ENCODE results near the gene MAP3K15. TPM values are rescaled to one million over a fixed set of nuclear protein-coding genes. Genes with fewer than 3 reads are reported as not detected.

MAP3K15 gene
- total RNA-seq, 1 donor from 2014 or later, result 1.7 TPM

DNA sequence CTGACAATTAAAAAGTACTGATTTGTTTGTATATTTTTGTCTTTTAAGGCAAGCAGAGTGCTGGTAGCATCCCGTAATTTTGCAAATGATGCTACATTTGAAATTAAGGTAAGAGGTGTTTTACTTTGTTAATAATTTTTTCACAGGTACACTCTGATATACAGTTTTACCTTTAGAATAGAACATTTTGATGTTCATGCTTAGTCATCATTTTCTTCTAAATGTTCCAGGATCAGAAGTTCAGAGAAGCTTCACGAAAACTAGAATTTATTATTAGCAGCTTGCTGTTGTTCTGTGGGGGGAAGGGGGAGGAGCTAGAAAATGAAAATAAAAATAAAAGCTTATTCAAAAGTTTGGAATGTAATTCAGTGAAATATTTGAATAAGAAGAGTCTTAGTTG is 166.0 kb downstream of the MAP3K15 start:
- DNase-seq (ENCODE audit: low spot score), result no peak
- no peak overlapping the region for H3K4me3 Mint-ChIP-seq (ENCODE audit: unreplicated experiment)
- H3K27me3 Mint-ChIP-seq (ENCODE audit: unreplicated experiment), result no peaks in the 10 kb centered on the region
- H3K4me1 Mint-ChIP-seq (ENCODE audit: unreplicated experiment), result no peaks in the 10 kb centered on the region
- no peak overlapping the region for H3K27ac Mint-ChIP-seq (ENCODE audit: unreplicated experiment)
- TF ChIP-seq, protein P1, sequence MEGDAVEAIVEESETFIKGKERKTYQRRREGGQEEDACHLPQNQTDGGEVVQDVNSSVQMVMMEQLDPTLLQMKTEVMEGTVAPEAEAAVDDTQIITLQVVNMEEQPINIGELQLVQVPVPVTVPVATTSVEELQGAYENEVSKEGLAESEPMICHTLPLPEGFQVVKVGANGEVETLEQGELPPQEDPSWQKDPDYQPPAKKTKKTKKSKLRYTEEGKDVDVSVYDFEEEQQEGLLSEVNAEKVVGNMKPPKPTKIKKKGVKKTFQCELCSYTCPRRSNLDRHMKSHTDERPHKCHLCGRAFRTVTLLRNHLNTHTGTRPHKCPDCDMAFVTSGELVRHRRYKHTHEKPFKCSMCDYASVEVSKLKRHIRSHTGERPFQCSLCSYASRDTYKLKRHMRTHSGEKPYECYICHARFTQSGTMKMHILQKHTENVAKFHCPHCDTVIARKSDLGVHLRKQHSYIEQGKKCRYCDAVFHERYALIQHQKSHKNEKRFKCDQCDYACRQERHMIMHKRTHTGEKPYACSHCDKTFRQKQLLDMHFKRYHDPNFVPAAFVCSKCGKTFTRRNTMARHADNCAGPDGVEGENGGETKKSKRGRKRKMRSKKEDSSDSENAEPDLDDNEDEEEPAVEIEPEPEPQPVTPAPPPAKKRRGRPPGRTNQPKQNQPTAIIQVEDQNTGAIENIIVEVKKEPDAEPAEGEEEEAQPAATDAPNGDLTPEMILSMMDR (IDR thresholded peaks at IDR 0.05; ENCODE audit: unreplicated experiment), result no peak
- H3K9me3 Mint-ChIP-seq (ENCODE audit: unreplicated experiment), result no peaks in the 10 kb centered on the region
- H3K36me3 Mint-ChIP-seq (ENCODE audit: low read depth, unreplicated experiment), result peaks cover 7% of the 10 kb centered on the region

DNA sequence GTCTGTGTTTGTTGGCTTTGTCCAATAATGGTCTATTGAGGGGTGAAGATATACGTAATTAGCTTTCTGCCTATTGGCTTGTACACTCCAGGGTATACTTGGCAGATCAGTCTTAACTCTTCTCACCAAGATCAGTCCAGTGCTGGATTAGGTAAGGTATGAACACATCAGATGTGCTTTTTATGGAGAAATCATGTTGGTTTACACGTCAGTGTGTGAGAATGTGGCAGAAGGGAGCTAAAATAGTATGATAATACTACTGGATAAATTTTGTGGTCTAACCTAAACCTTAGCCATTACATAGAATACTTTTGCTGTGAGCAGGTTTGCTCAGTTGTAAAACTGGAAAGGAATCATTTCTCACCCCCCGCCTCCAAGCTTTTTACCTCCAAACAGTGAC is 167.4 kb downstream of the MAP3K15 start:
- H3K27ac Mint-ChIP-seq (ENCODE audit: unreplicated experiment), result peak overlapping the region; percentile 53
- H3K36me3 Mint-ChIP-seq (ENCODE audit: low read depth, unreplicated experiment), result peaks cover 6% of the 10 kb centered on the region
- TF ChIP-seq, protein P1 (IDR thresholded peaks at IDR 0.05; ENCODE audit: unreplicated experiment), result no peak
- DNase-seq (ENCODE audit: low spot score), result no peak
- no peak overlapping the region for H3K4me3 Mint-ChIP-seq (ENCODE audit: unreplicated experiment)
- H3K27me3 Mint-ChIP-seq (ENCODE audit: unreplicated experiment), result no peaks in the 10 kb centered on the region
- no peaks in the 10 kb centered on the region for H3K9me3 Mint-ChIP-seq (ENCODE audit: unreplicated experiment)
- peaks cover 5% of the 10 kb centered on the region for H3K4me1 Mint-ChIP-seq (ENCODE audit: unreplicated experiment)

DNA sequence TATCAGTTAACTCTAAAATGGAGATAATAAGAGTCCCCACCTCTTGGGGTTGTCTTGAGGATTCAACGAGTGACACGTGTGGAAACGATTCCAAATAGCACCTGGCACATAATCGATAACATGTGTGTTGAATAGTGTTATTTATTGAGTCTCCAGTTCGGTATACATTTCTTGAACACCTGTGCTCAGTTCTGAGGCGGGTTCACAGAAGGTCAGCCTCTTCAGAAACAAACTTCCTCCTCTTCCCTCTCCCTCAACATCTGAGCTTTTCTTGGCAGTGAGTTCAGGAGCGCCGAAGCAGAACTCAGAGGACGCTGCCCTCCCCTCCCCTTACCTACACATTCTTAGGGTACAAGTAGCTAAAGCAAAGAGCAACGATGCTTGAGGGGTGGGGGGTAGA is 170.6 kb downstream of the MAP3K15 start:
- Mint-ChIP-seq H3K27me3 (ENCODE audit: unreplicated experiment) (no peaks in the 10 kb centered on the region), H3K36me3 (ENCODE audit: low read depth, unreplicated experiment) (no peaks in the 10 kb centered on the region), H3K9me3 (ENCODE audit: unreplicated experiment) (no peaks in the 10 kb centered on the region), H3K4me3 (ENCODE audit: unreplicated experiment) (peak overlapping the region; percentile 89), H3K4me1 (ENCODE audit: unreplicated experiment) (peaks cover 5% of the 10 kb centered on the region), H3K27ac (ENCODE audit: unreplicated experiment) (no peak overlapping the region)
- TF ChIP-seq, protein P1 (IDR thresholded peaks at IDR 0.05; ENCODE audit: unreplicated experiment), result no peak
- DNase-seq (ENCODE audit: low spot score), result no peak

DNA sequence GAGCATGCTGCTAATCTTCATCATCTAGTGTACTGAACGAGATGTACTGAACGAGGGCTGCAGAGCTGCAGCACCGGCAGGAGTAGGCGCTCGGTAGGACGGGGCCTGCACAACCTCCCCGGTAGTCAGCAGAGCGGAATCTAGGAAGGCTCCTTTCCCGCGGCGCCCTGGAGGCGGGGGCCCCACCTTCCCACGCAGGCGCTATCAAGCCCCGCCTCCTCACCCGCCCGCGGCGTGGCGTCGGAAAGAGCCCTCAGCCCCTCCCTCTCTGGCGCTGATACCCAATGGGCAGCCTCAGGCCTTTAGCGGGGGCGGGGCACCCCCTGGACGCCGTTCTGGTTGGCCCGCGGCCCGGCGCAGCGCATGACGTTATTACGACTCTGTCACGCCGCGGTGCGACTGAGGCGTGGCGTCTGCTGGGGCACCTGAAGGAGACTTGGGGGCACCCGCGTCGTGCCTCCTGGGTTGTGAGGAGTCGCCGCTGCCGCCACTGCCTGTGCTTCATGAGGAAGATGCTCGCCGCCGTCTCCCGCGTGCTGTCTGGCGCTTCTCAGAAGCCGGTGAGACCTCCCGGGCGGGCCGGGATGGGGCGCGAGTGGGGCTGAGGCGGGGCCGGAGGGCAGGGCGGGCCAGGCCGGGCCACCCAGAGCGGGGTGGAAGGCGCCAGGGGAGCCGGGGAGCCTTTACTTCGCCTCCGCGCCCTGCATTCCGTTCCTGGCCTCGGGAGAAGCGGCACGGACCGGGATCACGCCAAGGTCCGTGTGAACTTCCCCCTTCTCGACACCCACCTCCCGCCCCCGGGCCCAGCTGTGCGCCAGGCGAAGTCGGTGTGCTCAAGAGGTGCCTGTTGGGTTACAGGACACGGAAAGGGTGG is 171.5 kb downstream of the MAP3K15 start, which contains the start of gene PDHA1:
Gene PDHA1 (plus strand): TSS at position 393 of the 874 bp plus-strand sequence. CDS start 111 bp downstream, at position 504.
- TF ChIP-seq, protein P1 (IDR thresholded peaks at IDR 0.05; ENCODE audit: unreplicated experiment), result no peak

DNA sequence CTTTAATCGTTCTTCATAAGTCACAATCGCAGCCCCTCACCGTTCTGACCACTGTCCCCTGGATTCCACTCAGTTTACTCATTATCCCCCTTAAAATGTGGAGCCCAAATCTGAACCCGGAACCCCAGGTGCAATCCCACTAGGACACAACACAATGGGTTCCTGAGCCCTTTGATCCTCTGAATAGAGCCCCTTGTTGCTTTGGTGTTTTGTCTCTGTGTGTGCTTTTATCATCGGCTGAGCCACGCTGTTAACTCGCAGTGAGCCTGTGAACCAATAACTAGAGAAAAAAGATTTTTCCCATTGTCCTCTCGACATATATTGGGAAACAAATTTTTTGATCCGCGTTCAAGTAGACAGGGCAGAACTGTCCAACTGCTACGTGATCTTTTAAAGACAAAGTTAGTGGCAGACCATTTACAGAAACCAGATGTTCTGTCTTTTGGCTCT is 172.2 kb downstream of the MAP3K15 start:
- peak overlapping the region; percentile 15 for H3K27ac Mint-ChIP-seq (ENCODE audit: unreplicated experiment)
- no peaks in the 10 kb centered on the region for H3K36me3 Mint-ChIP-seq (ENCODE audit: low read depth, unreplicated experiment)
- no peaks in the 10 kb centered on the region for H3K9me3 Mint-ChIP-seq (ENCODE audit: unreplicated experiment)
- H3K4me1 Mint-ChIP-seq (ENCODE audit: unreplicated experiment), result peaks cover 5% of the 10 kb centered on the region
- TF ChIP-seq, protein P1 (IDR thresholded peaks at IDR 0.05; ENCODE audit: unreplicated experiment), result no peak
- no peak for DNase-seq (ENCODE audit: low spot score)
- H3K4me3 Mint-ChIP-seq (ENCODE audit: unreplicated experiment), result peak overlapping the region; percentile 87
- H3K27me3 Mint-ChIP-seq (ENCODE audit: unreplicated experiment), result no peaks in the 10 kb centered on the region

More for the DNA sequence above, 171.5 kb downstream of the MAP3K15 start, which contains the start of gene PDHA1:
- DNase-seq (ENCODE audit: low spot score), result peak; percentile 82
- Mint-ChIP-seq H3K27me3 (ENCODE audit: unreplicated experiment) (no peaks in the 10 kb centered on the region), H3K36me3 (ENCODE audit: low read depth, unreplicated experiment) (no peaks in the 10 kb centered on the region), H3K9me3 (ENCODE audit: unreplicated experiment) (no peaks in the 10 kb centered on the region), H3K4me3 (ENCODE audit: unreplicated experiment) (peak within 1 kb of the TSS; percentile 90), H3K4me1 (ENCODE audit: unreplicated experiment) (peaks cover 5% of the 10 kb centered on the region), H3K27ac (ENCODE audit: unreplicated experiment) (peak within 1 kb of the TSS; percentile 15)

All from endothelial cell (in vitro differentiated cells).